ENCODE results near the gene RASSF5. TPM values are rescaled to one million over a fixed set of nuclear protein-coding genes. Genes with fewer than 3 reads are reported as not detected.
A peak's percentile ranks its signal among the peaks of the same experiment; 100 is the strongest.

RASSF5 gene
- total and polyA plus RNA-seq, 10 of the 15 experiments (the other 5 are each of a cell fraction or from before 2014, with no cell fraction given): 14.0 to 89.6 (median 68.9) TPM

GRCh38 chr1:206579747-206580437 is 72.6 kb downstream of the RASSF5 start (continued):
- TF ChIP-seq PBX3 (IDR thresholded peaks at IDR 0.05; ENCODE audit: insufficient replicate concordance, low read depth, low read length) (peak; percentile 26), CEBPB (IDR thresholded peaks at IDR 0.05; ENCODE audit: borderline replicate concordance in 1 of 2, low read depth in 2 of 2, low read length in 2 of 2) (no peak), CHD1 (IDR thresholded peaks at IDR 0.05; ENCODE audit: low read depth, low read length) (no peak), TCF12 (IDR thresholded peaks at IDR 0.05; ENCODE audit: low read depth, low read length) (peak; percentile 63; the same call in 1 of the 2 replicates), SP1 (IDR thresholded peaks at IDR 0.05; ENCODE audit: low read depth, low read length) (no peak), CBX3 (IDR thresholded peaks at IDR 0.05; ENCODE audit: borderline replicate concordance, low read depth) (no peak), CEBPZ (IDR thresholded peaks at IDR 0.05; ENCODE audit: low read depth, low read length) (no peak), FOS (IDR thresholded peaks at IDR 0.05; ENCODE audit: borderline replicate concordance, extremely low read depth, insufficient read length) (no peak), MEF2B (IDR thresholded peaks at IDR 0.05; ENCODE audit: partially characterized antibody, poor library complexity, severe bottlenecking) (peak; percentile 29), ZNF207 (IDR thresholded peaks at IDR 0.05; ENCODE audit: borderline replicate concordance) (no peak), NFIC (IDR thresholded peaks at IDR 0.05; ENCODE audit: low read depth, low read length) (peak; percentile 68; the same call in 1 of the 2 replicates), EGR1 (IDR thresholded peaks at IDR 0.05; ENCODE audit: borderline replicate concordance in 1 of 2, low read depth in 2 of 2, low read length in 2 of 2) (no peak), MYC (IDR thresholded peaks at IDR 0.05; ENCODE audit: insufficient read depth, insufficient read length, insufficient replicate concordance, low read length, severe bottlenecking) (no peak), LARP7 (IDR thresholded peaks at IDR 0.05) (0 out of 2 replicates have a peak, but pooled peaks have one; percentile 55), SKIL (IDR thresholded peaks at IDR 0.05; ENCODE audit: low read depth, poor library complexity, severe bottlenecking) (peak; percentile 48), ETV6 (conservative IDR thresholded peaks at IDR 0.05 in 1 of 2, IDR thresholded peaks at IDR 0.05 in 1 of 2; ENCODE audit: borderline replicate concordance in 1 of 2, low read depth in 1 of 2) (peak in 1 of 2 experiments; percentile 91; a peak in 2 of 4 replicates), BMI1 (IDR thresholded peaks at IDR 0.05; ENCODE audit: borderline replicate concordance) (no peak), POLR2AphosphoS5 (IDR thresholded peaks at IDR 0.05; ENCODE audit: low read length) (peak; percentile 52; the same call in 1 of the 2 replicates), ZBTB33 (IDR thresholded peaks at IDR 0.05) (no peak), SREBF2 (IDR thresholded peaks at IDR 0.05; ENCODE audit: low read length) (no peak)
